Amniotic stem cell (primary cell): ENCODE data around the gene ELANE.
"Not testable (repeated sequence)": the region's sequence is repeated elsewhere in the genome, so short reads cannot be mapped to it uniquely, and the experiment has no call there.

Source experiments
- DNase-seq: peaks from one replicate; lab custom pipeline; 2025; lab: John Stamatoyannopoulos, UW

Gene ELANE

GRCh38 chr19:862581-863314 is 10.6 kb downstream of the ELANE start:
- DNase-seq = no peak

- DNase-seq = no peak
Observed at GRCh38 chr19:863315-863620, 11.2 kb downstream of the ELANE start.

GRCh38 chr19:866769-867300 is 14.7 kb downstream of the ELANE start:
- DNase-seq = no peak

GRCh38 chr19:867301-867793 is 15.2 kb downstream of the ELANE start:
- DNase-seq = no peak

- DNase-seq = no peak
Observed at GRCh38 chr19:867855-868457, 15.9 kb downstream of the ELANE start.

- DNase-seq = no peak
Observed at GRCh38 chr19:868458-869244, 16.5 kb downstream of the ELANE start.

- peak; percentile 90 for DNase-seq
Observed at GRCh38 chr19:869245-870177, 17.4 kb downstream of the ELANE start.

GRCh38 chr19:870314-870713 is 18.2 kb downstream of the ELANE start:
- DNase-seq = no peak

- no peak for DNase-seq
Observed at GRCh38 chr19:870963-871401, 18.9 kb downstream of the ELANE start.

- DNase-seq = no peak
Observed at GRCh38 chr19:871446-872265, 19.6 kb downstream of the ELANE start.

- no peak for DNase-seq
Observed at GRCh38 chr19:872266-872951, 20.3 kb downstream of the ELANE start.

- DNase-seq = no peak
Observed at GRCh38 chr19:873084-873483, 21.0 kb downstream of the ELANE start.

- DNase-seq = no peak
Observed at GRCh38 chr19:873561-874041, 21.5 kb downstream of the ELANE start.

GRCh38 chr19:875265-875879 is 23.3 kb downstream of the ELANE start:
- DNase-seq = no peak

GRCh38 chr19:876089-876488 is 24.0 kb downstream of the ELANE start:
- no peak for DNase-seq

GRCh38 chr19:876780-877314 is 24.7 kb downstream of the ELANE start:
- no peak for DNase-seq

GRCh38 chr19:877992-878660 is 26.0 kb downstream of the ELANE start:
- DNase-seq = not testable (repeated sequence)

- not testable (repeated sequence) for DNase-seq
Observed at GRCh38 chr19:878751-879561, 26.9 kb downstream of the ELANE start.
